Neuronal stem cell (in vitro differentiated cells): ENCODE measurements around the gene SPATA1.

Experiments
- DNase-seq: peaks from one replicate; pipeline ENCODE4 v3.0.0-alpha.2; 2013; ENCODE audit warnings: low spot score
- H2AFZ ChIP-seq: one replicate; pipeline ENCODE4 v1.6.1; 2013; ENCODE audit warnings: mild to moderate bottlenecking, low read length, inconsistent platforms
- H2AK5ac ChIP-seq: 2 replicates; pipeline ENCODE4 v1.6.1; 2013; ENCODE audit warnings: low read depth, mild to moderate bottlenecking, inconsistent platforms, low read length, moderate library complexity, mixed read lengths
- H2BK120ac ChIP-seq: 2 replicates; pipeline ENCODE4 v1.6.1; 2013; ENCODE audit warnings: low read depth, mild to moderate bottlenecking, inconsistent platforms, low read length, moderate library complexity, mixed read lengths
- H2BK12ac ChIP-seq: one replicate; pipeline ENCODE4 v1.6.1; 2013; ENCODE audit warnings: low read length, inconsistent platforms
- H2BK15ac ChIP-seq: 2 replicates; pipeline ENCODE4 v1.6.1; 2013; ENCODE audit warnings: mild to moderate bottlenecking, low read length, inconsistent platforms, mixed read lengths
- H2BK5ac ChIP-seq: one replicate; pipeline ENCODE4 v1.6.1; 2013; ENCODE audit warnings: inconsistent platforms, mild to moderate bottlenecking, low read length, moderate library complexity
- H3K14ac ChIP-seq: one replicate; pipeline ENCODE4 v1.6.1; 2013; ENCODE audit warnings: low read length, inconsistent platforms
- H3K18ac ChIP-seq: 2 replicates; pipeline ENCODE4 v1.6.1; 2013; ENCODE audit warnings: low read length, inconsistent platforms
- H3K23ac ChIP-seq: 2 replicates; pipeline ENCODE4 v1.6.1; 2013; ENCODE audit warnings: low read depth, mild to moderate bottlenecking, mixed read lengths, low read length, inconsistent platforms; ENCODE audit not compliant: poor library complexity
- H3K27ac ChIP-seq: replicated peaks from 3 replicates; pipeline ENCODE4 v1.5.1; 2013; ENCODE audit warnings: low read length, inconsistent platforms
- H3K27me3 ChIP-seq, 3 experiments: 2 replicates each; pipeline ENCODE4 v1.6.1; 2013; ENCODE audit warnings: low read length in 3 of 3, mild to moderate bottlenecking in 2 of 3, inconsistent platforms in 1 of 3, low read depth in 1 of 3, mixed read lengths in 1 of 3, moderate library complexity in 1 of 3; ENCODE audit not compliant: control insufficient read depth in 3 of 3, insufficient read depth in 3 of 3
- H3K36me3 ChIP-seq, 2 donors: replicated peaks in 1 of 2; 2 replicates each; pipeline ENCODE4 v1.6.1; 2013; ENCODE audit warnings: low read length in 2 of 2; ENCODE audit not compliant: control insufficient read depth in 2 of 2, insufficient read depth in 2 of 2
- H3K4ac ChIP-seq: 2 replicates; pipeline ENCODE4 v1.6.1; 2013; ENCODE audit warnings: inconsistent platforms, mild to moderate bottlenecking, low read length, moderate library complexity
- H3K4me1 ChIP-seq, 2 donors: 1 replicate in 1 of 2; 2 replicates in 1 of 2; pipeline ENCODE4 v1.6.1; 2013; ENCODE audit warnings: low read length in 2 of 2, low read depth in 1 of 2; ENCODE audit not compliant: control insufficient read depth in 2 of 2, insufficient read depth in 1 of 2
- H3K4me2 ChIP-seq: one replicate; pipeline ENCODE4 v1.6.1; 2013; ENCODE audit warnings: mild to moderate bottlenecking, low read length, inconsistent platforms; ENCODE audit not compliant: insufficient read depth, poor library complexity, severe bottlenecking
- H3K4me3 ChIP-seq, 2 donors: 2 replicates each; pipeline ENCODE4 v1.5.1; 2013; ENCODE audit warnings: low read length in 2 of 2, mild to moderate bottlenecking in 2 of 2, inconsistent platforms in 1 of 2, moderate library complexity in 1 of 2
- H3K79me1 ChIP-seq: one replicate; pipeline ENCODE4 v1.6.1; 2013; ENCODE audit warnings: low read depth, mild to moderate bottlenecking, inconsistent platforms, low read length, moderate library complexity
- H3K9ac ChIP-seq: one replicate; pipeline ENCODE4 v1.6.1; 2013; ENCODE audit warnings: mild to moderate bottlenecking, low read depth, low read length, inconsistent platforms; ENCODE audit not compliant: poor library complexity
- H3K9me3 ChIP-seq, 2 donors: replicated peaks in 1 of 2; 2 replicates each; pipeline versions ENCODE3 to v1.6.1; 2013; ENCODE audit warnings: low read length in 2 of 2, mild to moderate bottlenecking in 2 of 2, inconsistent platforms in 1 of 2, low read depth in 1 of 2, mixed read lengths in 1 of 2, moderate library complexity in 1 of 2; ENCODE audit not compliant: control insufficient read depth in 2 of 2, insufficient read depth in 1 of 2
- H4K8ac ChIP-seq: one replicate; pipeline ENCODE4 v1.6.1; 2013; ENCODE audit warnings: low read depth, mild to moderate bottlenecking, inconsistent platforms, low read length, moderate library complexity
- H4K91ac ChIP-seq: one replicate; pipeline ENCODE4 v1.6.1; 2013; ENCODE audit warnings: low read length, low read depth, mild to moderate bottlenecking, inconsistent platforms; ENCODE audit not compliant: poor library complexity
- WGBS, 2 donors: extraction: QIAGEN DNeasy Blood & Tissue Kit; methylation state at CpG; one replicate each; pipeline ENCODE4 v1.1.7; 2013; ENCODE audit warnings: missing lambda C conversion rate in 2 of 2, mixed read lengths in 1 of 2; ENCODE audit not compliant: insufficient read length in 2 of 2, insufficient replicate concordance in 1 of 2; ENCODE audit errors: extremely low coverage in 2 of 2; 5-methylcytosine and 5-hydroxymethylcytosine counted together

SPATA1 gene

DNA sequence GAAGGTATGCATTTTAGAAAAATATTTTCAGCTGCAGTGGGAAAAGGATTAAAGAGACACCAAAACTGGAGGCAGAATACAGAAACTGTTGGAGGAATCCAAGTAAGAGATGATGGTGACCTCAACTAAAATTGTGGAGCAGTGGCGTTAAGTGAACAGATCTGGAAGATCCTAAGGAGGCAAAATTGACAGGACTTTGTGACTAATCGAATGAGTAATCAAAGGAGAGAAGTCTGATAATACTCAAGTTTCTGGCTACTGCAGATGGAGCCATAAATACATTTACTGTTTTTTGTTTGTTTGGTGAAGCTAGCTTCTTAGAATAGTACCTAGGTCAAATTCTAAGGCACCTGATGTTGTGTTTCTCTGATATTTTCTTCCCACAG is 65.0 kb downstream of the SPATA1 start:
- WGBS, 2 donors: no CpG with 5 or more reads among the region's 2 CpGs
- H4K8ac ChIP-seq: no peak overlapping the region
- no peak overlapping the region for H2BK5ac ChIP-seq
- H3K27ac ChIP-seq: no peak overlapping the region
- no peak overlapping the region for H3K4ac ChIP-seq
- H3K4me1 ChIP-seq: peaks cover 2 to 4% of the 10 kb centered on the region in 2 donors
- H2BK15ac ChIP-seq: no peak overlapping the region
- H3K4me3 ChIP-seq: no peak overlapping the region
- H3K36me3 ChIP-seq: peaks cover 0 to 13% of the 10 kb centered on the region in 2 donors
- H3K4me2 ChIP-seq: no peak overlapping the region
- DNase-seq: no peak
- H3K27me3 ChIP-seq: no peaks in the 10 kb centered on the region
- H3K9me3 ChIP-seq: no peaks in the 10 kb centered on the region
- no peak overlapping the region for H3K14ac ChIP-seq
- H2AK5ac ChIP-seq: no peak overlapping the region
- H4K91ac ChIP-seq: no peak overlapping the region
- H3K9ac ChIP-seq: no peak overlapping the region
- H2AFZ ChIP-seq: no peak overlapping the region
- H3K18ac ChIP-seq: no peak overlapping the region
- H2BK120ac ChIP-seq: no peak overlapping the region
- no peak overlapping the region for H2BK12ac ChIP-seq
- no peak overlapping the region for H3K23ac ChIP-seq
- H3K79me1 ChIP-seq: no peaks in the 10 kb centered on the region

DNA sequence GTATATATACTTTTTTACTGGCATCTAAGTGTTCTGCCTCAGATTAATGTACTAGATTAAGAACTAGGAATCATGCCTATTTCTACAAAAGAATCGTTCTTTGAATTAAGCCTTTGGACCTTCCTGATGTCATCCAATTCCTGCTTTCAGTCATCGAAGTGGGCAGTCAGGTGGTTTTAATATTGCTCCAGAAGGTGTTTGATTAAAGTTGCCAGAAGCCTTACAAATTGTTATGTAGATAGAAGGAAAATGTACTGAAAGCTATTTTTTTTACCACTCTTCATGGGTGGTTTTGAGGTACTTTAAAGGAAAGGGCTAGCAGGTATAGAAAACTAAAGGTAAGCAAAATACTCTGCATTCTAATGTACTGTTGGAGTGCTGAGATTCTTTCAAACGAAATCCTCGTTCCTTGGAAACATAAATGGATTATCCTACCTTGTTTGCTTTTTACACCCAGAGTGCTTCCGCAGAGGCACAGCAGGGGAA is 67.3 kb downstream of the SPATA1 start:
- Histone ChIP-seq H3K27me3 (no peaks in the 10 kb centered on the region), H3K14ac (no peak overlapping the region), H3K9ac (peak overlapping the region; percentile 95), H2BK5ac (peak overlapping the region; percentile 75), H2BK12ac (no peak overlapping the region), H3K4me3 (peak overlapping the region; percentile 55 to 86), H3K9me3 (no peaks in the 10 kb centered on the region), H2BK15ac (no peak overlapping the region), H2AFZ (peak overlapping the region; percentile 90), H3K4me1 (peaks cover 2 to 4% of the 10 kb centered on the region in 2 donors), H3K18ac (no peak overlapping the region), H3K4ac (no peak overlapping the region), H3K23ac (peak overlapping the region; percentile 100), H4K91ac (no peak overlapping the region), H2AK5ac (no peak overlapping the region), H3K4me2 (peak overlapping the region; percentile 86), H3K36me3 (peaks cover 0 to 13% of the 10 kb centered on the region in 2 donors), H4K8ac (no peak overlapping the region), H2BK120ac (no peak overlapping the region), H3K27ac (peak overlapping the region; percentile 76), H3K79me1 (no peaks in the 10 kb centered on the region)
- no CpG with 5 or more reads among the region's 5 CpGs for WGBS, 2 donors
- no peak for DNase-seq

DNA sequence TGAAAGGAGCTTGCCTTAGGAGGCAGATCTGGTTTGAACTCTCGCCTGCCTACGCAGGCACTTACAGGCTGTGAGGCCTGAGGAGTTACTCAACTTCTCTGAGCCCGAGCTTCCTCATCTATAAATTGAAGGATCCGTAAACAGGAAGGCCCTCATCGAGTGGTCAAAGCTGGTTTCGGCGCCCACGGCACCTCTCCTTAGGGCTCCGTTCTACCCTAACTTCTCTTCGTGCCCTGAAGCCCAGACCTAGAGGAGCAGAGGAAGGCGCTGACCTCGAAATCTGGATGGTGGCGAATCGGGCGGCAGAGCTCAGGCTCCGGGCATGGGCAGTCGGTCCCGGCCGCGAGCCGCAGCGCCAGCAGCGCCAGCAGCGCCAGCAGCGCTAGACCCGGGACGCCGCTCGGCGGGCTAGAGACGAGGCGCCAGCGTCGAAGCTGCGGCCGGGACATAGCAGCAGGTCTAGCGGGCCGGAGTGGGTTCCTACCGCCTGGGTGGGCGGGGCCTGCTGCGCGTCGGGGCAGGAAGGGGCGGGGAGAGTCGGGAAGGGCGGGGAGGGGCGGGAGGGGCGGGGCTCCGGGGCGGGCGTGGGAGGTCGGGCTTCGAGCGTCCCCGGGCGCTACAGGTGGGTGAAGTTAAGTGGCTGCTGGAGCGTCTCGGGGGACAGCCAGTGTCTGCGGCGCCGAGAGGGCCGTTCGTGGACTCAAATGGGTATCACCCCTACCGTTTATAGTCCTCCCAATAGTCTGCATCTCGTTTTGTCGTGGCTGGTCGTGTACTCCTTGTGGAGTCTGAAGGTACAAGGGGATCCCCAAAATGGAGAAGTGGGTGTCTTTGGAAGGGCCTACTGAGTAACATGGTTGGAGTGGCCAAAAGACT is 68.0 kb downstream of the SPATA1 start, which contains the start of gene CTBS:
Gene CTBS, minus strand, starts transcription at position 474 of the 876 bp plus-strand sequence. Its CDS starts 25 bp downstream, at position 449.
- Histone ChIP-seq H3K23ac (peak within 1 kb of the TSS; percentile 100), H3K9me3 (no peaks in the 10 kb centered on the region), H4K8ac (peak within 1 kb of the TSS; percentile 98), H2BK5ac (peak within 1 kb of the TSS; percentile 75), H4K91ac (no peak within 1 kb of the TSS), H3K18ac (peak within 1 kb of the TSS; percentile 98), H2BK120ac (no peak within 1 kb of the TSS), H3K9ac (peak within 1 kb of the TSS; percentile 95), H2AFZ (peak within 1 kb of the TSS; percentile 95), H3K27me3 (no peaks in the 10 kb centered on the region), H3K79me1 (no peaks in the 10 kb centered on the region), H2AK5ac (no peak within 1 kb of the TSS), H3K36me3 (peaks cover 0 to 7% of the 10 kb centered on the region in 2 donors), H3K4me2 (peak within 1 kb of the TSS; percentile 86), H3K4me3 (peak within 1 kb of the TSS; percentile 55 to 86), H3K14ac (peak within 1 kb of the TSS; percentile 56), H2BK15ac (no peak within 1 kb of the TSS), H3K4ac (no peak within 1 kb of the TSS), H2BK12ac (peak within 1 kb of the TSS; percentile 84), H3K4me1 (peaks cover 2 to 4% of the 10 kb centered on the region in 2 donors), H3K27ac (peak within 1 kb of the TSS; percentile 76)
- WGBS, 2 donors: no CpG with 5 or more reads among the region's 67 CpGs
- DNase-seq: peak; percentile 78

DNA sequence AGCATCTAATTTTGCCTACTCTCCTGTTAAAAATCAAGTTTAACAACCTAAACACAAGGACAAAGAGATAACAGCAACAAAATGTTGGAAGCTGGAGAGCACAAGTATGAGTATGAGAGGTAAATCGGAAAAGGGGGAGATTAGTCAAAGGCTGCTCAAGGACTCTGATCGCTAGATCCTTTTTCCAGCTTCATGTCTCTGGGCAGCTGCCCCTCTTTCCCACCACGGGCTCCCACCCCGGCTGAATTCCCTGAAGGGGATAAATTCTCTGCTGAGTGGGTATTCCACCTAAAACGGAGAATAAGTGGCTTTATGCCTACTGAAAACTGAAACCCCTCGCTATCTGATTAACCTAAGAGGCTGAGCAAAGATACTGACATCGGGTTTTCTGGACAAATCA is 68.8 kb downstream of the SPATA1 start:
- Histone ChIP-seq H3K14ac (no peak overlapping the region), H3K27ac (no peak overlapping the region), H2AFZ (peak overlapping the region; percentile 95), H2BK120ac (no peak overlapping the region), H4K91ac (no peak overlapping the region), H3K27me3 (no peaks in the 10 kb centered on the region), H2AK5ac (no peak overlapping the region), H3K9me3 (no peaks in the 10 kb centered on the region), H3K23ac (no peak overlapping the region), H2BK15ac (no peak overlapping the region), H3K4ac (no peak overlapping the region), H3K18ac (no peak overlapping the region), H3K79me1 (no peaks in the 10 kb centered on the region), H3K36me3 (peaks cover 0 to 4% of the 10 kb centered on the region in 2 donors), H3K4me1 (peaks cover 2 to 4% of the 10 kb centered on the region in 2 donors), H3K4me3 (peak overlapping the region in 1 of 2 donors; percentile 55), H3K9ac (no peak overlapping the region), H2BK12ac (no peak overlapping the region), H3K4me2 (no peak overlapping the region), H2BK5ac (no peak overlapping the region), H4K8ac (no peak overlapping the region)
- DNase-seq: no peak
- whole genome bisulfite sequencing, 2 donors: no CpG with 5 or more reads among the region's 7 CpGs
